GM19438 (cell line): ENCODE results near the gene DHRS4.
"Not testable (repeated sequence)": the region's sequence is repeated elsewhere in the genome, so short reads cannot be mapped to it uniquely, and the experiment has no call there.

Source experiments
- ATAC-seq: cut with Tn5 transposase; IDR thresholded peaks from one replicate; pipeline ENCODE4 v1.9.1; 2021; ENCODE audit warnings: low read depth; ENCODE audit not compliant: unreplicated experiment

Gene DHRS4

DNA sequence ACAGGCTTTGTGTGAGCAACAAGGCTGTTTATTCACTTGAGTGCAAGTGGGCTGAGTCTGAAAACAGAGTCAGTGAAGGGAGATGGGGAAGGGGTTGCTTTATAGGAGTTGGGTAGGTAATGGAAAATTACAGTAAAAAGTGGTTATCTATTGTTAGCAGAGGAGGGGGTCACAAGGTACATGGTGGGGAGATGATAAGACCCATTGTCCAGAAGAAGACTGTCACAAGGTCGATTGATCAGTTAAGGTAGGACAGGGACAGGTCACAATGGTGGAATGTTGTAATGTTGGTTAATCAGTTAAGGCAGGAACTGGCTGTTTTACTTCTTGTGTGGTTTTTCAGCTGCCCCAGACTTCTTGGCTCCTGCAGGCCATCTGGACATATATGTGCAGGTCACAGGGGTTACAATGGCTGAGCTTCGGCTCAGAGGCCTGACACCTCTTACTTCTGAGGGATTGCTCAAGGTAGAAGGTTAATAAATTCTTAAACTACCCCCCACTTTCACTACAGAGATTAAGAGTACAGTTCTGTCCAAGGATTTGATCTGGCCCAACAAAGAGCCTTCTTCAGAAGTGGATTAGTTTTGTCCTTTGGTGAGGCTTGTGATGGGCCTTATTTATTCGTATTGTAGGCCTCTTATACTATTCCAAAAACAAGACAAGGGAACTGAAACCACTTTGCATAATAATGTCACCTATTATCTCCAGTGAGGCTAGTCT, 13.8 kb upstream of the DHRS4 start:
- ATAC-seq: peak; percentile 66

DNA sequence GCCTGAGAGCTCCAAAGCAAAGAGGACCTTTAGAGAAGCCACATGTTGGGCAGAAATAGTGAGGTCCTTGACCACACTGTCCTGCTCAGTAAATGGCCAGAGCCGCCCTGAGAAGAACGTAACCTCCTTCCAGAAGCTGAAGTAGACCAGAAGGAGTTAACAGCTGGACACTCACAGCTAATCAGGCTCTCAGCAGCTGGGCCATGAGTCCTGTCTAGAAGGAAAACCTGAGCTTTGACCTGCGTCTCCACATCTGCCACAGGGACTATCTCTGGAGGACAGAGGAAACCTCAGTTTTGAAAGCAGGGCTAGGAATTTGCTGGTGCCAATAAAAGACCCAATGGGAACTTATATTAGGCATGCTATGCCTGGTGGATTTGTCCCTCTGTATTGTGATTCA, 12.3 kb upstream of the DHRS4 start:
- no peak for ATAC-seq

DNA sequence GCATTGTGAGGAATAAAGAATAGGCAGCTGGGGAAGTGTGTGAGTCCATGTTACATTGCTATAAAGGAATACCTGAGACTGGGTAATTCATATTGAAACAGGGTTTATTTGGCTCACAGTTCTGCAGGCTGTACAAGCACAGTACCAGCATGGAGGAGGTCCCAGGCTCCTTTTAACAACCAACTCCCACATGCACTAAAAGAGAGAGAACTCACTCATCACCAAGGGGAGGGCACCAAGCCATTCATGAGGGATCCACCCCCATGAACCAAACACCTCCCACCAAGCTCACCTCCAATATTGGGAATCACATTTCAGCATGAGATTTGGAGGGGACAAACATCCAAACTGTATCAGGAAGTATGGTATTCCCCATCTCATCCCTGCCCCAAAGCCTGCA, 11.9 kb upstream of the DHRS4 start:
- ATAC-seq: no peak

DNA sequence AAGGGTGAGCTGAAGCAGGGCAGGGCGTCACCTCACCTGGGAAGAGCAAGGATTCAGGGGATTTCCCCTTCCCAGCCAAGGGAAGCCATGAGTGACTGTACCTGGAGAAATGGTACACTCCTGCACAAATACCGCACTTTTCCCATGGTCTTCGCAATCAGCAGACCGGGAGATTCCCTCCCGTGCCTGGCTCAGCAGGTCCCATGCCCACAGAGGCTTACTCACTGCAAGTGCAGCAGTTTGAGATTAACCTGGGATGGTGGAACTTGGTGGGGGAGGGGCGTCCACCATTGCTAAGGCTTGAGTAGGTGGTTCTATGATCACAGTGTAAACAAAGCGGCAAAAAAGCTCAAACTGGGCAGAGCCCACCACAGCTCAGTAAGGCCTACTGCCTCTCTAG, 11.0 kb upstream of the DHRS4 start:
- ATAC-seq: no peak

DNA sequence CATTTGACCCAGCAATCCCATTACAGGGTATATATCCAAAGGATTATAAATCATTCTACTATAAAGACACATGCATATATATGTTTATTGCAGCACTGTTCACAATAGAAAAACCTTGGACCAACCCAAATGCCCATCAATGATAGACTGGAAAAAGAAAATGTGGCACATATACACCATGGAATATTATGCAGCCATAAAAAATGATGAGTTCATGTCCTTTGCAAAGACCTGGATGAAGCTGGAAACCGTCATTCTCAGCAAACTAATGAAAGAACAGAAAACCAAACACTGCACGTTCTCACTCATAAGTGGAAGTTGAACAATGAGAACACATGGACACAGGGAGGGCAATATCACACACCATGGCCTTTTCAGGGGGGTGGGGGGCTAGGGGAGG, 4.5 kb upstream of the DHRS4 start:
- not testable (repeated sequence) for ATAC-seq

DNA sequence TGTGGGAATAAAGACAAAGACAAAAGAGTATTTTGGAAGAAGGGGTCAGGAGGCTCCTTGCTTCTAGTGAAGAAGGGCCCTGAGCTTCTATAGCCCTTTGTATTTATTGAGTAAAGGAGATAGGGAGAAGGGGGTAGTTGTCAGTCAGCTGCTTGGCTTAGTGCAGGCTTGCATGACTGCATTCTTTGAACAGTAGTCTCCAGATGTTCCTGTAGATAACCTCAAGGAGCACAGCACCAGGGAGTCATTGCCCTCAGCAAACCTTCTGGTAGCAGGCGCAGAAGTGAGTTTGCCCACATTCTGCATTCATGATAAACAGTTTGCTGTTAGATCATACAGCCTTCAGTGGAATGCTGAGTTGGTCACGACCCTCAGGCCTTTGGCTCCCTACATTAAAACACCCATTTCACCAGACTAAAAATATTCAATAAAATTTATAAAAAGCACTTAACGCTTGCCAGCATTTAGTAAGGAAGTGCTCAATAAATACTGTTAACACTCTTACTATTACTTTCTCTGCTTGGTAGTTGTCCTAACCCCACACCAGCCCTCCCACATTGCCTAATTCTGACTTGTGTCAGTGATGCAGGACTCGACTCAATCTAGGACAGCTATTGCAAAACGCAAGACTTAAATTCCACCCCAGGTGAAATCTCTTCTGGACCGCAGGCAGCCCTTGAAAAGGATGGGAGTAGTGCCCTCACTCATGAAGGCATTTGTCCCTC, 3.0 kb upstream of the DHRS4 start:
- no peak for ATAC-seq

DNA sequence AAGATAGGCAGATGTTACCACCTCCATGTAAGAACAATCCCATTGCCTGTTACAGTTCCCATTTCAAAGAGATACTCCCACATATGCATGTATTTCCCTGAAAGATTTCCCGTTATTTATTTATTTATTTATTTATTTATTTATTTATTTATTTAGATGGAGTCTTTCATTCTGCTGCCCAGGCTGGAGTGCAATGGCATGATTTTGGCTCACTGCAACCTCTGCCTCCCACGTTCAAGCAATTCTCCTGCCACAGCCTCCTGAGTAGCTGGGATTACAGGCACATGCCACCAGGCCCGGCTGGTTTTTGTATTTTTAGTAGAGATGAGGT, 2.5 kb upstream of the DHRS4 start:
- ATAC-seq: not testable (repeated sequence)

DNA sequence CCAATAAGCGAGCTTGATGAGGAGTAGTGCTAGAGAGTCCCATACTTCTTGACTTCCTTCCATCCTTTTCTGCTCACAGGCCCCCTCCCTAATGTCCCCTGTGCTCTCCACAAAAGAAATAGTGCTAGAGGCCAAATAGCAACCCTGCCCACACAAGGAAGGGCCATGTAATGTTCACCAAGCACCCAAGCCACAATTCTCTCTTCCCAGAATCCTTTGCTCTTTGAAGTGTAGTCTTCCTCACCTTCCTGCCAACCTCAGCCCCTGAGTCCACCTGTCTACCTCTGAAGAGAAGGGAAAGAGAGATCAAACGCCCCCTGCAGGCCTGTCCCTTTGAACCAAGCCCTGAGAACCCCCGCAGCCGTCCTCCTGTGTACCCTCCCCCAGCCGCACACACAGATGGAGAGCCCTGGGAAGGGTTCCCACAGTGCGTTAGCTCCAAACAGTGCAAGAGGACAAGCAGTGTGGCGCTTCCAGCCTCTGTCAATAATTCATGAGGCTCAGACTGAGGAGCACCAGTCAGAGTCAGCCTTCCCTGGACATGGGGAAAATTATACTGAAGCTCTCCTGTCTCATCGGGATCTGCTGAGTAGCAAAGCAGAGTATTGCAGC, 1.9 kb upstream of the DHRS4 start:
- ATAC-seq: no peak

DNA sequence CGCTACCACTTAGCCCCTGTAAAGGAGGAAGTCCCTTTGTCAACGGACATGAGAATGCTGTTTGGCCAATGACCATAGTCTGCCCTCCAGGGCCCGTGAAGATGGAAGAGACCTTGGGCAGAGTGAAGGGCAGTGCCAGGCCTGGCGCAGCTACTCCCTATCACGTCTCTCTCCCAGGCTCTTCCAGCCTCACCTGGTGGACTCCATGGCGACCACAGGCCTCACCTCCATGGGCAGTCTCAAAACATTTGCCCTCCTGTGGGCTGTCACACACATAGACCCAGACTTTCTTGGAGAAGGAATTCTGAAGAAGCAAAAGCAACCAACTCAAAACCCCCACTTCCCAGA, 480 bp upstream of the DHRS4 start:
- ATAC-seq: peak; percentile 8

DNA sequence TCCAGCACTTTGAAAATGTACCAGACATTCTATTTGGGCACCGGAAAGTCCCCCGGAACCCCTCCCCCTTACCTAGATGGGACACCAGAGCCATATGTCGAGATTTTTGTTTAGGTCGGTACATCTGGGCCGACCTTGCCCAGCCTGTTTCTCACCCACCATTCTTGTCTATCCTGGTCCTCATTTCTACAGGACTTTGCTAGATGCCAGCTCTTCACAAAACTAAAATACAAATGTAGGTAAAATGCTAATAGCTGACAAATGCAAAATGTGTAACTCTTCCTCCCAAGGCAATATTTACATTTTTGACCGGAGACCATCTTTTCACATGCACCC, 677 bp downstream of the DHRS4 start:
- ATAC-seq: not testable (repeated sequence)

DNA sequence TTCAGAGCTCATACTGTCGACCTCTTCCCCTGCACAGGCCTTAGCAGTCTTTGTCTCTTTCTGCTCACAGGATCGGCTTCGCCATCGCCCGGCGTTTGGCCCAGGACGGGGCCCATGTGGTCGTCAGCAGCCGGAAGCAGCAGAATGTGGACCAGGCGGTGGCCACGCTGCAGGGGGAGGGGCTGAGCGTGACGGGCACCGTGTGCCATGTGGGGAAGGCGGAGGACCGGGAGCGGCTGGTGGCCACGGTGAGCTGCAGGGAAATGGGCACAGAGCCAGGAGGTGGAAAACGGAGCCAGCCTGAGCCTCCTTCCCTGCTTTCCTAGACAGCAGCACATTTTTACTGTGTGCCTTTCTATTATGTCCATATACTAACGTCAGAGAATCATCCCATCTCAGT, 1.4 kb downstream of the DHRS4 start:
- ATAC-seq: not testable (repeated sequence)

DNA sequence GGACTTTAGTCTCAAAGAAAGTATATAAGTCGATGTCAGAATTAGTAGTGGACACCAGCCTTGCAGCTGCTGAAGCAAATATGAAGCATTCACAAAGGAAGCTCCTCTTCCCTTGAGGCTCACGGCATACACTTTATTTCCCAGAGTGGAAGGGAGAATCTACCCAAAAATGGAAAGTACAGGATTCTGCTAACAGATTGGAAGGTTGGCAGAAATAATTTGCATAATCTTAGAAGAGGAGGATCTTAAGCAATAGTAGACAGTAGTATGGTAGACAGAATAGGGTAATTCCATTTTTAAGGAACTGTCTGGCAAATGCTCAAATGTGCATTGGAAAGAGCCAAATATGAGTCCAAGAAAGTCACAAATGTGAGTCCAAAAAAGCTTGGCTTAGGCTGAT, 2.2 kb downstream of the DHRS4 start:
- not testable (repeated sequence) for ATAC-seq

DNA sequence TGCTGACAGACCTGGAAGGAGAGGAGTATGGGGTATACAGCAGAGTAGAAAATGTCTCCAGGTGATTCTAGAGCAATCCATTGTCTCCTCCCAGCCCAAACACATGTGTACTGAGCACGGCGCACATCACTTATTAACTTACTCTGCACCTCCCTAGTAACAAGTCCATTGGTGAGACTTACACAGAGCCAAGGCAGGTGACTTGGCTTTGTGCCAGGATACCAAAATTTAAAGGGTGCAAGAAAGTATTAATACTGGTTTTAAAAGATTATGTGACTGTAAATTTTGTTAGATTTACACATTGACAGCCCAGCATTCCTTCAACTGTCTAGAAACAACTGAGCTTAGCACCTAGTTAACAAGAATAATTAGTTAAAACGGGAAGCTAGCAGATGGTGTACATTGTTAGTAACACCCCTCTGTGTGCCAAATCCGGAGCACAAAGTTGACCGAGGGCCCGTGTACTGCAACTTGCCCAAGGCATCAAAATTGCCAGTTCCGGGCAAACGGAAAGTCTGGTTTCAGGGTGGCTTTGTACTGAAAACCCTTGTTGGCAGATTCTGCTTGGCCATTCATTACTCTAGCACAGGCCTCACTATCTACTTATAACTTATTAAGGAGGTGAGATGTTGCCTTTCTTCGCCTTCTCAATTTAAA, 4.5 kb downstream of the DHRS4 start:
- ATAC-seq: not testable (repeated sequence)

DNA sequence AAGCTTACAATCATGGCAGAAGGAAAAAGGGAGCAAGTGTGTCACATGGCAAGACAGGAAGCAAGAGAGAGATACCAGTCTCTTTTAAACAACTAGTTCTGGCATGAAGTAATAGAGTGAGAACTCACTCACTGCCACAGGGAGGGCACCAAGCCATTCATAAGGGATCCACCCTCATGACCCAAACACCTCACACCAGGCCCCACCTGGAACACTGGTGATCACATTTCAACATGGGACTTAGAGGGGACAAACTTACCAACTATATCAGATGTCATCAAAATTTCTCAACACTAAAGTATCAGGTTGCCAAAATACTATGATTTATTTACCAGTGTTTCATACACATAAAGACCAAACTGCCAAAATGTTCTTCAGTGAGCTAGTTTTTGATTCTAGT, 7.3 kb downstream of the DHRS4 start:
- ATAC-seq: not testable (repeated sequence)

DNA sequence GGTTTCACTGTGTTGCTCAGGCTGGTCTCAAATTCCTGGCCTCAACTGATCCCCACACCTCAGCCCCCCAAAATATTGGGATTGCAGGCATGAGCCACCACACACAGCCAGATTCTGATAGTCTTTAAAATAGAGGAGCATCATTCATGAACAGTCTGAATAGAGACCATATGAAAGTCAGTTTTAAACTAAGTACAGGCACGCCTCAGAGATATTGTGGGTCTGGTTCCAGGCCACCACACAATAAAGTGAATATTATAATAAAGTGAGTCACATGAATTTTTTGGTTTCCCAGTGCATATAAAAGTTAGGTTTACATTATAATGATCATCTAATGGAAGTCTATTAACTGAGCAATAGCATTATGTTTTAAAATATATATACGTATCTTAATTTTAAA, 8.1 kb downstream of the DHRS4 start:
- ATAC-seq: not testable (repeated sequence)

DNA sequence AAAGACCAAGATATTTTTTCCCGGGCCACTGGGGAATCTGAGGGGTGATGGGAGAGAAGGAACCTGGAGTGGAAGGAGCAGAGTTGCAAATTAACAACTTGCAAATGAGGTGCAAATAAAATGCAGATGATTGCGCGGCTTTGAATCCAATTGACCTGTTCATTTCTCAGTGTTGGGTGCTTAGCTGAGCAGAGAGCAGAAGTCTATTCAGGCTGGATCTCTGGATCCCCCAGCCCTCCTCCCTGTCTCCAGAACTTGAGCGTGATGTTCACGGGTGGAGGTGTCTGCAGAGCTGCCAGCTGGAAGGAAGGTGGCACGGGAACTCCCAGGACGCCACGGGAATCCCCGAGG, 15.5 kb downstream of the DHRS4 start:
- not testable (repeated sequence) for ATAC-seq

DNA sequence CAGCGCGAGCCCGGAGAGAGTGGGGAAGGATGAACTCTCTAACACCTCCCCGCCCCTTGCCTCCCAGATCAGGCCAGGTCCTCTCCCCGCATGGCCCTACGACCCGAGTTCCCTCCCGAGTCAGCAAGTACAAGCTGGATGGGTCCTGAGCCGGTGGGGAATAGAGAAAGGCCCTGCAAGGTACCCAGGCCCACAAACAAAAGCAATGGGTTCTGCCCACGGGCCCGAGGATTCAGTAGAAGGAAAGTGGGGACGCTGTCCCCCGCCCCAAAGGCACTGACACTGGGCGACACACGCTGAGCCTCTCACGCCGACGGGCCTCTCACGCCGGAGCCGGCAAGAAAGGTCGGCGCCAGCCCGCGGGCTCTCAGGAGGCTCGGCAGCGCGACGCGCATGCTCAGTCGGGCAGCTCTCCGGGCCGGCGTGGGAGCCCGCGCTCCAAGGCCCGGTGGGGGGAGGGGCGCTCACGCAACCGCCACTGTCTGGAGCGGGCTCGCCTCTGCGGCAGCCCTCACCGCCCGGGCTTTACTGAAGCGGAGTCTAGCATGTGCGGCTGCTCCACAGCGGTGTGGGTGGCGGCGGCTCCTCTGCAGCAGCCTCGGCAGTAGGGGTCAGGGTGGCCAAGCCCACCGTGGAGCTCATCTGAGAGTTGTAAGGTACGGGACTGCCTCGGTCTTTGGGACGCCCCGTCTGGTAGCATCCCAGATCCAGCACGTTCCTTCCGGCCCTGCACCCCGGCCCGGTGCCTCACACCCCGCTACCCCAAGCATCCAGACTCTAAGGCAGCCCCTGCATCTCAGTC, 16.1 kb downstream of the DHRS4 start:
- peak; percentile 75 for ATAC-seq

DNA sequence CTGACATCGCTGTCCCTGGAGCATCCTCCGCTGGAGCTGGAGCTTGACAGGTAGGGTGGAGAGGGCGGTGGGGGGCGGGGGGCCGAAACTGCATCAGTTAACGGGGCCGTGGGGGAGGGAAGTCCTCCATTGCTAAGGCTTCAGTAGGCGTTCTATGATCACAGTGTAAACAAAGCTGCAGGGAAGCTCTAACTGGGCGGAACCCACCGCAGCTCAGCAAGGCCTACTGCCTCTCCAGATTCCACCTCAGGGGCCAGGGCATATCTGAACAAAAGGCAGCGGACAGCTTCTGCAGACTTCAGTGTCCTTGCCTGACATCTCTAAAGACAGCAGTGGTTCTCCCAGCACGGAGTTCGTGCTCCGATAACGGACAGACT, 16.7 kb downstream of the DHRS4 start:
- not testable (repeated sequence) for ATAC-seq

DNA sequence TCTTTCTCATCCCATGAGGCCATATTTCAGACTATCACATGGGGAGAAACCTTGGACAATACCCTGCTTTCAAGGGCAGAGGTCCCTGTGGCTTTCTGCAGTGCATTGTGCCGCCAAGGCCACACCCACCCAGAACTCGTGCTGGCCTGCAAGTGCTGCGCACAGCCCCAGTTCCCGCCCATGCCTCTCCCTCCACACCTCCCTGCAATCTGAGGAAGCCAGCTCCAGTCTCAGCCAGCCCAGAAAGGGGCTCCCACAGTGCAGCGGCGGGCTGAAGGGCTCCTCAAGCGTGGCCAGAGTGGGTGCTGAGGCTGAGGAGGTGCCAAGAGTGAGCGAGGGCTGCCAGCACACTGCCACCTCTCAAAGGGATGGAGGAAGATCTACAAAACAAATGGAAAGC, 19.6 kb downstream of the DHRS4 start:
- not testable (repeated sequence) for ATAC-seq

DNA sequence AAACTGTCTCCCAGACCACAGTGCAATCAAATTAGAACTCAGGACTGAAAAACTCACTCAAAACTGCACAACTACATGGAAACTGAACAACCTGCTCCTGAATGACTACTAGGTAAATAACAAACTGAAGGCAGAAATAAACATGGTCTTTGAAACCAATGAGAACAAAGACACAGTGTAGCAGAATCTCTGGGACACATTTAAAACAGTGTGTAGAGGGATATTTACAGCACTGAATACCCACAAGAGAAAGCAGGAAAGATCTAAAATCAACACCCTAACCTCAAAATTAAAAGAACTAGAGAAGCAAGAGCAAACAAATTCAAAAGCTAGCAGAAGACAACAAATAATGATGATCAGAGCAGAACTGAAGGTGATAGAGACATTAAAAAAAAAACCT, 20.5 kb downstream of the DHRS4 start:
- ATAC-seq: not testable (repeated sequence)

DNA sequence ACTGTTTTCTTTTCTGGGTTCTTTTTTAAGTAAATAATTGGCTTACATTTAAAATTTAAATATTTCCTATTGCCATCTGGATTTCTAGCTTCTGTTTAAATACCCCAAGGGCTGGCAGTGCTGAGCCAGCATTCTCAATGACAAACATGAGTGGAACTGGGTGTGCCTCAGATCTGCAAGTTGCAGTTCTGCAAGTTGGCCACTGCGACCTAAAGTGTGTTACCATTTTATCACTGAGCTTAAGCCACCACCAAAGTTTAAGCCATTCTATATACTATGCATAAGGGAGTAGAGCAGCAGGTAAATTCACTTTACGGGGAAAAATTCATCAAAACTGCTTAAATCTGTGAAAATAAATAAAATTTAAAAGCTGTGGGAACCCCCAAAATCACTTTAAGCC, 23.6 kb downstream of the DHRS4 start:
- ATAC-seq: not testable (repeated sequence)
